GM12801 (cell line): ENCODE results near the gene DLX1.

Experiments
- CTCF ChIP-seq: IDR thresholded peaks from one replicate; pipeline ENCODE4 v1.5.1; 2011; ENCODE audit warnings: control low read depth; ENCODE audit not compliant: insufficient read length; ENCODE audit errors: extremely low read depth

The DLX1 gene

GRCh38 chr2:172113617-172114016 is 28.3 kb downstream of the DLX1 start:
- TF ChIP-seq CTCF, result no peak

GRCh38 chr2:172114579-172114978 is 29.3 kb downstream of the DLX1 start:
- no peak for TF ChIP-seq CTCF

- no peak for TF ChIP-seq CTCF
These were observed 30.8 kb downstream of the DLX1 start for GRCh38 chr2:172116107-172116506.

- TF ChIP-seq CTCF, result no peak
These were observed 33.8 kb downstream of the DLX1 start for GRCh38 chr2:172119089-172119488.

GRCh38 chr2:172120118-172120517 is 34.8 kb downstream of the DLX1 start:
- no peak for TF ChIP-seq CTCF

GRCh38 chr2:172128484-172128883 is 43.2 kb downstream of the DLX1 start:
- TF ChIP-seq CTCF, result no peak

- TF ChIP-seq CTCF, result no peak
These were observed 44.1 kb downstream of the DLX1 start for GRCh38 chr2:172129404-172129803.
